ENCODE results near the gene AMOTL2. TPM values are rescaled to one million over a fixed set of nuclear protein-coding genes. Genes with fewer than 3 reads are reported as not detected.
A peak's percentile ranks its signal among the peaks of the same experiment; 100 is the strongest.

The AMOTL2 gene
- total RNA-seq, 1 experiment from 2014 or later, result 142 TPM

DNA sequence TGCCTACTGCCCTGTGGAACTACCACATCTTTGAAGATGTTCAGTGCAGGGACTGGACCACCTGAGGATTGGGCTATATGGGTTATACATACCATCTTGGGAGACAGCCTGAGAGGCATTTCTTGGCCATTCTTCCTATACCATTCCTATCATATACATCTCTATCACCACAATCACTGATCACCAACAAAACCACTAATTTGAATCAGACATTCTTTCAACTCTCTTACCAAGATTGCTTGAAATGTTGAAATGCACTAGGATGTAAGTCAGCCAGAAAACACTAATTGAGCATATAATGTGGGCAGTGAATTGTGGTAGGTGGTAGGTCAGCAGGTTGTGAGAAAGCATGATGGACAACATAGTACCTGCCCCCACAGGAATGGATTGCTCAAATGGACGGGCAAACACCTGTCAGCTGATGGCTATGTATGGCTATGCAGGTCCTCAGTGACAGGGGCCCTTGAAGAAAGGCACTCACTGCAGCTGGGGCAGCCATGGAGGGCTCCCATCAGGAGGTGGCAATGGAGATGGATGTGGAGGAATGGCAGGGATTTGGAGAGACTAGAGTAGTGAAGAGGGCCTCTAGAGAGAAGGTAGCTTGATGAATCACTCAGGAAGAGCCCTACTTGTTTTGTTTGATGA is 49.1 kb downstream of the AMOTL2 start:
- H3K36me3 ChIP-seq, result no peaks in the 10 kb centered on the region
- H3K4me1 ChIP-seq (replicated peaks), result peaks cover 67% of the 10 kb centered on the region
- H3K9me3 ChIP-seq (replicated peaks), result no peaks in the 10 kb centered on the region
- no peak for DNase-seq (ENCODE audit: low read depth in 1 of 2, low spot score in 2 of 2)
- peak overlapping the region; percentile 86; the same call in 1 of the 2 replicates for H3K27ac ChIP-seq
- H3K4me3 ChIP-seq, result no peak overlapping the region
- H3K27me3 ChIP-seq (replicated peaks), result no peaks in the 10 kb centered on the region

DNA sequence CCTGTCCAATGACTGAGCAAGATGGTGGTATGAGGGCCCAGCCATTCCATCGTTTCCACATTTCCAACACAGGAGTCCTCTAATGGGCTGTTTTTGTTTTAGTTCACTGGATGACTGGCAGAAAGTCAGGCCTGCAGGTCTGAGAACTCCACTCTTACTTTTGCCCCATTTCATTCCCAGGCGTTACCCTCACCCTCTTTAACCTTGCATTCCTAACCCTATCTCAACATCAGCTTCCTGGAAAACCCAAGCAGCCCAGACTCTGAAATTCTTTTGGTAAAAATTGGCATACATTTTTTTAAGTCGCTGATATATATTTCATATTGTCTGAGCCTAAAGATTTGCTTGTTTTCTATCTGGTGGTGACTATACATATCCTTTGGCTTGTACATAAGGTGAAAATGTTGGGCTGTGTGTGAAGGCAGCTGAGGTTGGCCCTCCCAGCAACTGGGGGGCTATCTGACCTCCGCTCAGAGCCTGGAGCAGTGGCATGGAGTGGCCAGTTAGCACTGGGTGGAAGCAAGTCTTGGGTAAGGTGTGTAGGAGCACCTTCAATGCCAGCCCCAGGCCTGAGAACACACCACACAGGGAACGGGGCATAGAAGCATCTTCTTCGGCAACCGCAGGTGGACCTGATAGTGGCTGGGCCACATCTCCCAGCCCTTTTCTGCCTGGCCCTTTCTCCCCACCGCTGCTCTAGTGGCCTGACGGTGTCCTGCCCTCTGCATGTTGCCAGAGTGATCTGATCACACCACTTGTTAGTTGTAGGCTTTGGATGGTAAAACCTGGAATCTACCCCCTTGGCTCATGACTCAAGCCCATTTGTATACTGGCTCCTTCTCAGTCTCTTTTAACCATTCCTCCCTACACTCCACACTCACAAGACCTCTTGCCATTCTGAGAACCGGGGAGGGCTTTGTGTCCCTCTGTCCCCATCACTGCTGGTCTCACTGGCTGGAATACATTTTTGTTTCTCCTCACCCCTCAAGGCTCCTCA is 50.0 kb downstream of the AMOTL2 start:
- Histone ChIP-seq H3K4me1 (replicated peaks) (peaks cover 57% of the 10 kb centered on the region), H3K27me3 (replicated peaks) (no peaks in the 10 kb centered on the region), H3K27ac (no peak overlapping the region), H3K4me3 (no peak overlapping the region), H3K9me3 (replicated peaks) (no peaks in the 10 kb centered on the region), H3K36me3 (no peaks in the 10 kb centered on the region)
- no peak for DNase-seq (ENCODE audit: low read depth in 1 of 2, low spot score in 2 of 2)

DNA sequence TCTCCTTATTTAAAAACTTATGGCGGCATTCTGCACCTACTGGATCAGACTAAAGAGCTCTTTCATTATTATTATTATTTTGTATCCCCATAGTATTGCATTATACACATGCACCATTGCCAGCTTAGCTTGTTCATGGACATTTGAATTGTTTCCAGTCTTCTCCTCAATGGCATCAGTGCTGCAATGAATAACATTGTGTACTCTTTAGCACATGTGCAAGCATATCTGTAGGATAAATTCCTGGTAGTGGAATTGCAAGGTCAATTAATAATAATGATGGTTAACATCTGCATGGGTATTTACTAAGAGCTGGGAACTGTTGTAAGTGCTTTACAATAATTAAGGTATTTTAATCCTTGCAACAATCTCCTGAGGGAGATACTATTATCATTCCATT is 52.0 kb downstream of the AMOTL2 start:
- H3K4me1 ChIP-seq (replicated peaks), result peaks cover 53% of the 10 kb centered on the region
- H3K36me3 ChIP-seq, result no peaks in the 10 kb centered on the region
- no peak overlapping the region for H3K27ac ChIP-seq
- H3K27me3 ChIP-seq (replicated peaks), result no peaks in the 10 kb centered on the region
- no peaks in the 10 kb centered on the region for H3K9me3 ChIP-seq (replicated peaks)
- DNase-seq (ENCODE audit: low read depth in 1 of 2, low spot score in 2 of 2), result no peak
- H3K4me3 ChIP-seq, result no peak overlapping the region

DNA sequence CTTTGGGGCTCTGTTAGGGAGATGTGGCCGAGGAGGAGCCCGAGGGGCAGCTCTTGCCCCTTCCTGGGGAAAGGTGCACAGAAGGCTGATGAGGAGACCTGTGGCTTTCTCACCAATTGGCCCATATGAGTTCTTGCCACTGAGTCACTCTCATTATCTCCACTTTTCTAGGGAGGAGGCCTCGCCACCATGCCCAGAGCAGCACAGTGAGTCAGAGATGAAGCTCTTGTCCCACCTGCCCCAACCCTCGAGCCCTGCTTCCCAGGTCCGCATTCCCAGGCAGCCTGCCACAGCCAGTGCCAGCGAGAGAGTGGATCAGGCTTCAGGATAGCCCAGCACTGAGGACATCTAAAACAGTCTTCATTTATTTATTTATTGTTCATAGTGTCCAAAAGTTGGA is 53.5 kb downstream of the AMOTL2 start:
- no peak overlapping the region for H3K4me3 ChIP-seq
- H3K36me3 ChIP-seq, result no peaks in the 10 kb centered on the region
- H3K27ac ChIP-seq, result no peak overlapping the region
- peaks cover 53% of the 10 kb centered on the region for H3K4me1 ChIP-seq (replicated peaks)
- H3K9me3 ChIP-seq (replicated peaks), result no peaks in the 10 kb centered on the region
- no peak for DNase-seq (ENCODE audit: low read depth in 1 of 2, low spot score in 2 of 2)
- no peaks in the 10 kb centered on the region for H3K27me3 ChIP-seq (replicated peaks)

DNA sequence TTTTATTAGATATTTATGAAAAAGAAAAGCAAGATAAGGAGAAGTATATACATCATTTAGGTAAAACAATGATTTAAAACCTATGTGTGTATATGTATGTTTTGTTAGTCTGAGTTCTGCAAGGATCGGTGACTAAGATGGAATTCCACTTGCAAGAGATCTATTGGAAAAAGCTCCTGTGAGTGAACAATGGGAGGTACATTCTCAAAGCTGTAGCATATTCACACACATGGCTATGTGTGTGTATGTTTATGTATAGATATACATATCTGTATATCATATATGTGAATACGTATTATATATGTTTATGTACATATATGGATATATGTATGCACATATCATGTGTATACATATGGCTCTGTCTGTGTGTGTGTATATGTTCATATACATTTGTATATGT is 54.3 kb downstream of the AMOTL2 start:
- DNase-seq (ENCODE audit: low read depth in 1 of 2, low spot score in 2 of 2), result no peak
- Histone ChIP-seq H3K36me3 (no peaks in the 10 kb centered on the region), H3K27ac (no peak overlapping the region), H3K4me3 (no peak overlapping the region), H3K9me3 (replicated peaks) (no peaks in the 10 kb centered on the region), H3K4me1 (replicated peaks) (peaks cover 53% of the 10 kb centered on the region), H3K27me3 (replicated peaks) (no peaks in the 10 kb centered on the region)

DNA sequence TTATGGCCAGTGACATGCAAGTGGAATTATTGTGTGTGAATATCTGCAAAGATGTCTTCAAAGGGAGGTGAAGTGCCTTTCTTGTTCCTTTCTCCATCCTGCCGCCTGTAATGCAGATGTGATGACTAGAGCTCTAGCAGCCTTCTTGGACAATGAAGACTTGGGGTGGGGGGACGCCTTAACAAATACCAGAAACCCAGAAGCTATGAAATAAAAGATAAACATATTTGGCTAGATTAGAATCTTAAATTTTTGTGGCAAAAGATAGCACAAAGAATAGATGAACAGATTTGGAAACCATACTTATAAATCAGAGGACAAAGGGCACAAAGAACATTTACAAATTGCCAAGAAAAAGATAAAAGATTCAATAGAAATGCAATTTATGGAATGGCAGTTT is 56.1 kb downstream of the AMOTL2 start:
- H3K4me1 ChIP-seq (replicated peaks), result peaks cover 68% of the 10 kb centered on the region
- H3K27ac ChIP-seq, result peak overlapping the region; percentile 39

DNA sequence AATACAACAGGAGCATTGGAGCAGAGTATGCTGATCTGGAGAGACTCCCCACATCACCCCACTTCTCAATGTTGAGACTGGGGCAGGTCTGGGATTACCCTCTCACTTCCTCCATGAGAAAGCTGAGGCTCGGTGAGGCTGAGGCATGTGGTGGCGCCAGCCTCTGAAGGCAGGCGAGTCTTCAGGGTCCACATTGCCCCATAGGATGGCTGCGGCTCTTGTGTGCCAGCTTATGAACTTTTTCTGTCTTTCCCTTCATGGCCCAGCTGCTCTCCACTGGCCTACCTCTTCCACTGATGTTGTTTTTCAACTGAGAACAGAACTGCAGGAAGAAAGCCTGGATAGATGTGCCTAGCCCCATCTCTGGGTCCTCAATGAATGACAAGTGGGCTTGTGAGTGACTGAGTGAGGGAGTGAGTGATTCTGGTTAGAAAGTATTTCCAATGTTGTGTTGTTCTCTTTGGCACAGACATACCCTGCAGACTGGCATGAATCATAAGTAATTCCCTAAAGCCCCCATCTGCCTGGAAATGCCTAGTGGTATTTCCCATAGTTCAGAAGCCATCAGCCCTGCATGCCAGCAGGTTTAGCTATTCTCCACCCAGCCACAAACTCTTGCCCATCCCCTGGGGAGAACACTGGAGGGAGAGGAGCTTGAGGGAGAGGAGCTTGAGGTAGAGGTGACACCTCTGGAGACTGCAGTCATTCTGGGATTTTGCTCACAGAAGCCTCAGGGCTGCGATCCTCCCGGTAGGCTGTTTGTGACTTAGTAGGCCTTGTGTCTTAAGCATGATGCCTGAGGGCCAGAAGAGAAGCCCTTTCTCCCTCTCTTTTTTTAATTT is 56.9 kb downstream of the AMOTL2 start:
- peaks cover 74% of the 10 kb centered on the region for H3K4me1 ChIP-seq (replicated peaks)
- no peaks in the 10 kb centered on the region for H3K36me3 ChIP-seq
- no peaks in the 10 kb centered on the region for H3K27me3 ChIP-seq (replicated peaks)
- no peak overlapping the region for H3K4me3 ChIP-seq
- H3K27ac ChIP-seq, result peak overlapping the region; percentile 39
- no peaks in the 10 kb centered on the region for H3K9me3 ChIP-seq (replicated peaks)
- peak in 1 of 2 experiments; percentile 62 for DNase-seq (ENCODE audit: low read depth in 1 of 2, low spot score in 2 of 2)

More for the DNA sequence above, 56.1 kb downstream of the AMOTL2 start:
- peak in 1 of 2 experiments; percentile 9 for DNase-seq (ENCODE audit: low read depth in 1 of 2, low spot score in 2 of 2)
- no peak overlapping the region for H3K4me3 ChIP-seq
- H3K27me3 ChIP-seq (replicated peaks), result no peaks in the 10 kb centered on the region
- H3K36me3 ChIP-seq, result no peaks in the 10 kb centered on the region
- no peaks in the 10 kb centered on the region for H3K9me3 ChIP-seq (replicated peaks)

DNA sequence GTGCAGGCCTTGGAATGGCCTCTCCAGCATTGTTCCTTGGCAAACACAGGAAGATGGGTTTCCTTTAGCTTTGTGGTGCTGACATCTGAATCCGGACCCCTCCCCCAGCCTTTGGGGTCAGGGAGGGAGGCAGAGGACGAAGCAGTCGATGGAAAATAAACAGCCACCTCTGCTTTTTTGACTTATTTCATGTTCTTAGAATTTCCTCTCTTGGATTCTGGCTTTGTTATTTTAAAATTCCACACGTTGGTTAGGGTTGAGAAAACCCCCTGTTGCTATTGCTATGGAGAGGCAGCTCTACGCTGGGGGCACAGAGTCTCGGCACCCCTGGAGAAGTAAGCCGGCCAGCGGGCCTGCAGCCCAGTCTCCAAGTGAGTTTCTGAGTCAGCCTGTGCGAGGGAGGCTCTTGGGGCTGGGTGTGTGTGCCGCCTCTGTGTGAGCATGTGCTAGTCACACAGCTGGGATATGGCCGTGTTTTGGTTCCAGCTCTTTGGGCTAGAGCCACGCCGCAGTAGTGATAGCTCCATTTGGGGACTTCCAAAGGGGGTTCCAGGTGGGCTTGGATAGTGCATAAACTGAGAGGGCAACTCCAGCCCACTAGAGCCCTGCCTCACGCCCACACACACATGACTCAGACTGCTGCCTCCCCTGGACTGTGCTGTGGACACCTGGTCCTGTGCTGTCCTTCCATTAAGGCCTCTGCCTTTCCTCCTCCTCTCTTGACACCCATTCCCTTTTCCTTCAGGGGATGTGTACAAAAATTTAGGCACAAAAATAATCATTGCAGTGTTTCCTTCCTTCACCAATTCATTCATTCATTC is 58.8 kb downstream of the AMOTL2 start:
- DNase-seq (ENCODE audit: low read depth in 1 of 2, low spot score in 2 of 2), result peak; percentile 68
- no peaks in the 10 kb centered on the region for H3K27me3 ChIP-seq (replicated peaks)
- peaks cover 79% of the 10 kb centered on the region for H3K4me1 ChIP-seq (replicated peaks)
- no peaks in the 10 kb centered on the region for H3K36me3 ChIP-seq
- no peak overlapping the region for H3K4me3 ChIP-seq
- H3K9me3 ChIP-seq (replicated peaks), result no peaks in the 10 kb centered on the region
- peak overlapping the region; percentile 46 for H3K27ac ChIP-seq

DNA sequence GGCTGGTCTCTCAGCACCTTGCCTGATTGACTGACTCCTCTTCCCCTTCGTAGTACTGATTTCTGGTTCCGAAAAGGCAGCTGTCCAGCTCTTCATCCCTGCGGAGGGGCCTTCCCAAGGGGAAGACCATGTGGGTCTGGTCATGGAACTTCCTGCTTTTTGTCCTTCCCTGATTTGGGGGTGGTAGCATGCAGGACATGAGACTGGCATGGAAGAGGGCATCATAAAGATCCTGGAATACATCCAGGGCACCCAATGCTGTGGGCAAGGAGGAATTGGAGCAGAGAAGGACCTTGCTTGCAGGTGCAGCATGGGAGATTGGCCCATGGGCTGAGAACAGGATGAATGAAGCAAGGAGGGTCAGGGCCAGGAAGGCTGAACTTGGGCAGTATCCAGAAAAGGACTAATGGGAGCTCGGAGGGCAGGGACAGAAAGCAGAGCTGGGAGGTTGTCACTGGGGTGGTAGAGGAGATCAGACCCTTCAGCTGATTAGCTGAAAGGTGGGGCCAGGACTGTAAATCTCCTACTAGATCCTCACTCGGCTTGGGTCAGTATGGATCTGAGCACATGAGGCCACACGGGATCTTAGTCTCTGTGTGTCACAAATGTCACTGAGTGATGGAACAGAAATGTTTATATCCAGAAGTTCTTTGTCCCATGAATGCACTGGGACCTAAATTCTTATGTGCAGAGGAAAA is 59.5 kb downstream of the AMOTL2 start:
- Histone ChIP-seq H3K27me3 (replicated peaks) (no peaks in the 10 kb centered on the region), H3K36me3 (no peaks in the 10 kb centered on the region), H3K4me1 (replicated peaks) (peaks cover 86% of the 10 kb centered on the region), H3K9me3 (replicated peaks) (no peaks in the 10 kb centered on the region), H3K27ac (peak overlapping the region; percentile 46; the same call in 1 of the 2 replicates), H3K4me3 (no peak overlapping the region)
- DNase-seq (ENCODE audit: low read depth in 1 of 2, low spot score in 2 of 2), result peak in 1 of 2 experiments; percentile 32

DNA sequence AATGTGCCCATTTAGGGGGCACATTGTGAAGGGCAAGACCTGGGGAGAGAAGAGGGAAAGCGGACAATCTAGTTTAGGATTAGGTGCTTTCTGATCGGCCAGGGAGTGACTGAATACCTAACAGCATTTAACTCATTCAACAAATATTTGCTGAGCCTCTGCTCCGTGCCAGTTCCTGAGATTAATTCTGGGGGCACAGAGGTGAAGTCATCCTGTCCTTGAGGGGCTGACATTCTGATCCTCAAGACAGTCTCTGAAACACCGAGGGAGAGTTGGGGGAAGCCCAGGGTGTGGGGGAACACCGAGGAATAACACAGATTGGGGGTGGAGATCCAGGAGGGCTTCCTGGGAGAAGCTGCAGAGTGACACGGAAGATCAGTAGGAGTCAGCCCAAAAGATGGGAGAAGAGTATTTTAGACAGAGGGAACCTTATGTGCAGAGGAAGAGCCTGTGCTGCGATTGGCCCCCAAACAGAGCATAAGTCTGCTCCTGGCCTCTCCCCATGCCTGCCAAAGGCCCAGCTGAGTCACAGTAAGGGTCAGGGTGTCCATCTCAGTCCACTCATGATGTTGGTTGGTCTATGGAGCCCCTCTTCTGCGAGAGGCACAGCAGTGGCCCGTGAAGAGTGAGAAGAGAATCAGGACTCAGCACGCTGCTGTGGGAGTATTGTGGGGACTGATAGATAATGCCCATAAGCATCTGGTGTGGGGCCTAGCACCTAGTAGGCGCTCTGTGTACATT is 60.2 kb downstream of the AMOTL2 start:
- DNase-seq (ENCODE audit: low read depth in 1 of 2, low spot score in 2 of 2), result peak in 1 of 2 experiments; percentile 21
- Histone ChIP-seq H3K4me3 (peak overlapping the region; percentile 24), H3K4me1 (replicated peaks) (peaks cover 93% of the 10 kb centered on the region), H3K36me3 (no peaks in the 10 kb centered on the region), H3K27me3 (replicated peaks) (no peaks in the 10 kb centered on the region), H3K27ac (peak overlapping the region; percentile 80), H3K9me3 (replicated peaks) (no peaks in the 10 kb centered on the region)

DNA sequence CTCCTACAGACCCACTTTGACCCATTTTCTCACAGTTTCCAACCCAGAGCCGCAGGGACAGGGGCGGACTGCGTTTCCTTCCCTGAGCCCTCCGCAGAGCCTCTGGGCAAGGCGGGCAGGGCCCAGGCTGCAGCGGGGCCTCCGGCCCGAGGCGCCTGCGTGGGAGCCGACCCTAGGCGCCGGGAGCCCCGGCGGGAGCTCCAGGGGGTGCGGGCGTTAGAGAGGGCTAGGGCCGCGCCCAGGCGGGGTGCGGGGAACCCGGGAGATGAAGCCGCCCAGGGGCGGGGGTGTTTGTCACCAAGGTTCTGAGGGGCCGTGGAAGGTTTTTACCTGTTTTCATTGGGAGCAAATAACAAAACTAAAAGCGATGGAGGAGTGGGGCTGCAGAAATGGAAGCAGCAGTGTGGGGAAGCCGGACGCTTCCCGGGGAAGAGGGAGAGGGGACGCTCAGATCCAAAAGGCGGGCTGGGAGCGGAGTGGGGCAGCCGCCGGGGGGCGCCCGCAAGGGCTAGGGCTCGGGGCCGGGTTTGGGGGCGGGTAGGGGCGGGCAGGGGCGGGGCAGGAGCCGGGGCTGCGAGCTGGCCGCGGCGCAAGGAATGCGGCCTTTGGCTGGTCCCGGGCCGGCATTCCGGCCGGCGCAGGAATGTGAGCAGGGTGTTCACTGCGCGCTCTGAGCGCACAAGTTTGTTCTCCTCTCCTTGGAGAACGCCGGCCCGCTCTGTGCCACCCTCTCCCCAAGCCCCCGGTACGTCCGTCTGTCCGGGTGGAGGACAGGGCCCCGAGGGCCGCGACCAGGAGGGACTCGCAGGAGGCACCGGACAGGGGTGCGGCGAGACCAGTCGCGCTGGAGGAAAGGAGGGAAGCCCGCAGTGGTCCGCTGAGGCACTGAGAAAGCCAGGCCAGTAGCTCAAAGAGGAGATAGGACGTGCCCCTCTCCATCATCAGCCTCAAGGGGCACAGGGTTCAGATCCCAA is 61.1 kb downstream of the AMOTL2 start:
- H3K4me1 ChIP-seq (replicated peaks), result peaks cover 97% of the 10 kb centered on the region
- H3K9me3 ChIP-seq (replicated peaks), result no peaks in the 10 kb centered on the region
- H3K27ac ChIP-seq, result peak overlapping the region; percentile 80
- DNase-seq (ENCODE audit: low read depth in 1 of 2, low spot score in 2 of 2), result peak in 1 of 2 experiments; percentile 67
- peak overlapping the region; percentile 24 for H3K4me3 ChIP-seq
- H3K27me3 ChIP-seq (replicated peaks), result no peaks in the 10 kb centered on the region
- H3K36me3 ChIP-seq, result no peaks in the 10 kb centered on the region
